WTC11 (cell line): ENCODE measurements around the gene BTBD17. TPM values are rescaled to one million over a fixed set of nuclear protein-coding genes. Genes with fewer than 3 reads are reported as not detected.

Experiments
- ATAC-seq: fragments of 200-7000 bp; cut with Tn5 transposase; 2 replicates; pipeline ENCODE4 v1.10.0; 2021; ENCODE audit warnings: mild to moderate bottlenecking, moderate library complexity
- CTCF ChIA-PET: fragments of 300-600 bp; sonication (Branson Sonifier 250); formaldehyde crosslinking; loops from one replicate; lab custom pipeline; 2021; ENCODE audit warnings: antibody characterized with exemption; lab: Charles Lee
- POLR2A ChIA-PET: fragments of 350-600 bp; sonication (Branson Sonifier 250); formaldehyde crosslinking; loops from one replicate; lab custom pipeline; 2021; ENCODE audit warnings: antibody characterized with exemption; lab: Charles Lee
- DNase-seq: peaks from one replicate; pipeline ENCODE4 v3.0.0; 2021; ENCODE audit warnings: low spot score
- H3K27ac Mint-ChIP-seq: 2 replicates; pipeline ENCODE4 v1.8.0; 2021; ENCODE audit warnings: mixed read lengths
- H3K27me3 Mint-ChIP-seq: 2 replicates; pipeline ENCODE4 v1.8.0; 2021; ENCODE audit warnings: low read depth, mild to moderate bottlenecking, moderate library complexity, mixed read lengths
- H3K36me3 Mint-ChIP-seq: 2 replicates; pipeline ENCODE4 v1.8.0; 2021; ENCODE audit warnings: mixed read lengths
- H3K4me1 Mint-ChIP-seq: 2 replicates; pipeline ENCODE4 v1.8.0; 2022; ENCODE audit warnings: mixed read lengths
- H3K4me3 Mint-ChIP-seq: 2 replicates; pipeline ENCODE4 v1.8.0; 2021; ENCODE audit warnings: mild to moderate bottlenecking, moderate library complexity, mixed read lengths
- H3K9me3 Mint-ChIP-seq: 2 replicates; pipeline ENCODE4 v1.8.0; 2021; ENCODE audit warnings: mixed read lengths
- JUN ChIP-seq: sonication (generic); formaldehyde crosslinking; IDR thresholded peaks from 2 replicates; pipeline ENCODE4 v1.8.0; 2023; ENCODE audit warnings: mild to moderate bottlenecking, missing genetic modification reagents
- NFE2L1 ChIP-seq: sonication (generic); formaldehyde crosslinking; IDR thresholded peaks from 2 replicates; pipeline ENCODE4 v1.8.1; 2023; ENCODE audit warnings: missing genetic modification reagents
- PRRX2 ChIP-seq: fragments of 250-450 bp; sonication (Bioruptor Pico); IDR thresholded peaks from 2 replicates; pipeline ENCODE4 v1.8.0; 2021; ENCODE audit warnings: mild to moderate bottlenecking
- RELA ChIP-seq: sonication (generic); formaldehyde crosslinking; IDR thresholded peaks from 2 replicates; pipeline ENCODE4 v1.8.1; 2022; ENCODE audit warnings: missing genetic modification reagents, mild to moderate bottlenecking, borderline replicate concordance
- RORB ChIP-seq: fragments of 250-450 bp; sonication (Bioruptor Pico); IDR thresholded peaks from 2 replicates; pipeline ENCODE4 v1.9.0; 2021; ENCODE audit warnings: mild to moderate bottlenecking
- SMAD3 ChIP-seq: sonication (generic); formaldehyde crosslinking; IDR thresholded peaks from 2 replicates; pipeline ENCODE4 v1.8.0; 2022; ENCODE audit warnings: missing genetic modification reagents, mild to moderate bottlenecking, borderline replicate concordance
- TEAD1 ChIP-seq: sonication (generic); formaldehyde crosslinking; IDR thresholded peaks from 2 replicates; pipeline ENCODE4 v1.8.0; 2022; ENCODE audit warnings: mild to moderate bottlenecking, missing genetic modification reagents
- TEAD4 ChIP-seq: sonication (generic); formaldehyde crosslinking; IDR thresholded peaks from 2 replicates; pipeline ENCODE4 v1.8.0; 2022; ENCODE audit warnings: mild to moderate bottlenecking, missing genetic modification reagents
- ZNF138 ChIP-seq: sonication (generic); formaldehyde crosslinking; conservative IDR thresholded peaks from 2 replicates; pipeline ENCODE4 v1.8.1; 2022; ENCODE audit warnings: mild to moderate bottlenecking, moderate library complexity, missing genetic modification reagents
- ZNF396 ChIP-seq: fragments of 250-450 bp; sonication (Bioruptor Pico); IDR thresholded peaks from 2 replicates; pipeline ENCODE4 v1.8.0; 2021; ENCODE audit warnings: mild to moderate bottlenecking, moderate library complexity, borderline replicate concordance
- ZNF416 ChIP-seq: fragments of 250-450 bp; sonication (Bioruptor Pico); IDR thresholded peaks from 2 replicates; pipeline ENCODE4 v1.9.0; 2021; ENCODE audit warnings: mild to moderate bottlenecking, inconsistent platforms
- total RNA-seq: library from RNA; stranded (reverse); gene quantifications from 3 replicates; pipeline ENCODE4 v1.2.3, GENCODE V29; 2021
- TF ChIP-seq, protein P1 (sequence below): sonication (generic); formaldehyde crosslinking; IDR thresholded peaks from 2 replicates; pipeline ENCODE4 v1.8.1; 2023; ENCODE audit warnings: mild to moderate bottlenecking, missing genetic modification reagents
- TF ChIP-seq, protein P2 (sequence below): fragments of 250-450 bp; sonication (Bioruptor Pico); IDR thresholded peaks from 2 replicates; pipeline ENCODE4 v1.9.0; 2021; ENCODE audit warnings: mild to moderate bottlenecking
- TF ChIP-seq, protein P3 (sequence below): sonication (generic); formaldehyde crosslinking; IDR thresholded peaks from 2 replicates; pipeline ENCODE4 v1.8.1; 2023; ENCODE audit warnings: mild to moderate bottlenecking, missing genetic modification reagents, borderline replicate concordance
- TF ChIP-seq, protein P4 (sequence below): sonication (generic); formaldehyde crosslinking; IDR thresholded peaks from 2 replicates; pipeline ENCODE4 v1.8.1; 2022; ENCODE audit warnings: mild to moderate bottlenecking, missing genetic modification reagents, moderate library complexity, borderline replicate concordance
- TF ChIP-seq, protein P5 (sequence below): sonication (generic); formaldehyde crosslinking; IDR thresholded peaks from 2 replicates; pipeline ENCODE4 v1.8.1; 2023; ENCODE audit warnings: mild to moderate bottlenecking, missing genetic modification reagents, moderate library complexity
- TF ChIP-seq, protein P6 (sequence below): sonication (generic); formaldehyde crosslinking; IDR thresholded peaks from 2 replicates; pipeline ENCODE4 v1.8.0; 2022; ENCODE audit warnings: missing genetic modification reagents
- TF ChIP-seq, protein P7 (sequence below): sonication (generic); formaldehyde crosslinking; IDR thresholded peaks from 2 replicates; pipeline ENCODE4 v1.8.0; 2023; ENCODE audit warnings: missing genetic modification reagents, mild to moderate bottlenecking, borderline replicate concordance

Gene BTBD17
- total RNA-seq, 1 experiment from 2014 or later = 0.94 TPM

DNA sequence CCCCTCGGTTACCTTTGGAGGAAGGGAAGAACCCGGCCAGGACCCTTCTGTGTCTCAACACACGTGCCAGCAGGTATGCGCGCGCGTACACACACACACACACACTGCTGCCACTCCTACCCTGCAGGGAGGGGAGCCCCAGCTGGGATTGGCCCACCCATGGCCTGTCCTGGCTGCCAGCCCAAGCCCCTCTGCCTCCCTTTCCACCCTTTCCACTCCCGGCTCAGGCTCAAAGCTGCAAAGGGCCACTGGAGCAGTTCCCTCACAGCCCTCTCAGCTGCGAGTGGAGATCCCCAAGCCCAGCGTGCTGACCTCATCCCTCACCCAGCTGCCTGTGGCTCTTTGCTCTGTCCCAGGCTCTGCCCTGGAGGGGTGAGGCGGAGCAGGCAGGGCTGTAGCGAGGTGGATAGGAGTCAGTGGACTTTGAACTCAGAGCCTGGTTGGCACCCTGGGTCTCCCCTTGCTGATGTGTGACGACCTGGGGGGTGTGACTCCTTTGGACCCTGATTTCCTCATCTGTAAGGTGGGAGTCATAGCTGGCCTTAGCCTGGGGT, 21.1 kb downstream of the BTBD17 start (continued):
- TF ChIP-seq, protein P1, sequence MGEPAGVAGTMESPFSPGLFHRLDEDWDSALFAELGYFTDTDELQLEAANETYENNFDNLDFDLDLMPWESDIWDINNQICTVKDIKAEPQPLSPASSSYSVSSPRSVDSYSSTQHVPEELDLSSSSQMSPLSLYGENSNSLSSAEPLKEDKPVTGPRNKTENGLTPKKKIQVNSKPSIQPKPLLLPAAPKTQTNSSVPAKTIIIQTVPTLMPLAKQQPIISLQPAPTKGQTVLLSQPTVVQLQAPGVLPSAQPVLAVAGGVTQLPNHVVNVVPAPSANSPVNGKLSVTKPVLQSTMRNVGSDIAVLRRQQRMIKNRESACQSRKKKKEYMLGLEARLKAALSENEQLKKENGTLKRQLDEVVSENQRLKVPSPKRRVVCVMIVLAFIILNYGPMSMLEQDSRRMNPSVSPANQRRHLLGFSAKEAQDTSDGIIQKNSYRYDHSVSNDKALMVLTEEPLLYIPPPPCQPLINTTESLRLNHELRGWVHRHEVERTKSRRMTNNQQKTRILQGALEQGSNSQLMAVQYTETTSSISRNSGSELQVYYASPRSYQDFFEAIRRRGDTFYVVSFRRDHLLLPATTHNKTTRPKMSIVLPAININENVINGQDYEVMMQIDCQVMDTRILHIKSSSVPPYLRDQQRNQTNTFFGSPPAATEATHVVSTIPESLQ (CRISPR knock-in tag) = no peak
- TF ChIP-seq, protein P2, sequence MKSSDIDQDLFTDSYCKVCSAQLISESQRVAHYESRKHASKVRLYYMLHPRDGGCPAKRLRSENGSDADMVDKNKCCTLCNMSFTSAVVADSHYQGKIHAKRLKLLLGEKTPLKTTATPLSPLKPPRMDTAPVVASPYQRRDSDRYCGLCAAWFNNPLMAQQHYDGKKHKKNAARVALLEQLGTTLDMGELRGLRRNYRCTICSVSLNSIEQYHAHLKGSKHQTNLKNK (CRISPR knock-in tag) = no peak
- TF ChIP-seq PRRX2 (CRISPR knock-in tag) (no peak), TEAD1 (CRISPR knock-in tag) (no peak)
- TF ChIP-seq, protein P3, sequence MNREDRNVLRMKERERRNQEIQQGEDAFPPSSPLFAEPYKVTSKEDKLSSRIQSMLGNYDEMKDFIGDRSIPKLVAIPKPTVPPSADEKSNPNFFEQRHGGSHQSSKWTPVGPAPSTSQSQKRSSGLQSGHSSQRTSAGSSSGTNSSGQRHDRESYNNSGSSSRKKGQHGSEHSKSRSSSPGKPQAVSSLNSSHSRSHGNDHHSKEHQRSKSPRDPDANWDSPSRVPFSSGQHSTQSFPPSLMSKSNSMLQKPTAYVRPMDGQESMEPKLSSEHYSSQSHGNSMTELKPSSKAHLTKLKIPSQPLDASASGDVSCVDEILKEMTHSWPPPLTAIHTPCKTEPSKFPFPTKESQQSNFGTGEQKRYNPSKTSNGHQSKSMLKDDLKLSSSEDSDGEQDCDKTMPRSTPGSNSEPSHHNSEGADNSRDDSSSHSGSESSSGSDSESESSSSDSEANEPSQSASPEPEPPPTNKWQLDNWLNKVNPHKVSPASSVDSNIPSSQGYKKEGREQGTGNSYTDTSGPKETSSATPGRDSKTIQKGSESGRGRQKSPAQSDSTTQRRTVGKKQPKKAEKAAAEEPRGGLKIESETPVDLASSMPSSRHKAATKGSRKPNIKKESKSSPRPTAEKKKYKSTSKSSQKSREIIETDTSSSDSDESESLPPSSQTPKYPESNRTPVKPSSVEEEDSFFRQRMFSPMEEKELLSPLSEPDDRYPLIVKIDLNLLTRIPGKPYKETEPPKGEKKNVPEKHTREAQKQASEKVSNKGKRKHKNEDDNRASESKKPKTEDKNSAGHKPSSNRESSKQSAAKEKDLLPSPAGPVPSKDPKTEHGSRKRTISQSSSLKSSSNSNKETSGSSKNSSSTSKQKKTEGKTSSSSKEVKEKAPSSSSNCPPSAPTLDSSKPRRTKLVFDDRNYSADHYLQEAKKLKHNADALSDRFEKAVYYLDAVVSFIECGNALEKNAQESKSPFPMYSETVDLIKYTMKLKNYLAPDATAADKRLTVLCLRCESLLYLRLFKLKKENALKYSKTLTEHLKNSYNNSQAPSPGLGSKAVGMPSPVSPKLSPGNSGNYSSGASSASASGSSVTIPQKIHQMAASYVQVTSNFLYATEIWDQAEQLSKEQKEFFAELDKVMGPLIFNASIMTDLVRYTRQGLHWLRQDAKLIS = no peak

DNA sequence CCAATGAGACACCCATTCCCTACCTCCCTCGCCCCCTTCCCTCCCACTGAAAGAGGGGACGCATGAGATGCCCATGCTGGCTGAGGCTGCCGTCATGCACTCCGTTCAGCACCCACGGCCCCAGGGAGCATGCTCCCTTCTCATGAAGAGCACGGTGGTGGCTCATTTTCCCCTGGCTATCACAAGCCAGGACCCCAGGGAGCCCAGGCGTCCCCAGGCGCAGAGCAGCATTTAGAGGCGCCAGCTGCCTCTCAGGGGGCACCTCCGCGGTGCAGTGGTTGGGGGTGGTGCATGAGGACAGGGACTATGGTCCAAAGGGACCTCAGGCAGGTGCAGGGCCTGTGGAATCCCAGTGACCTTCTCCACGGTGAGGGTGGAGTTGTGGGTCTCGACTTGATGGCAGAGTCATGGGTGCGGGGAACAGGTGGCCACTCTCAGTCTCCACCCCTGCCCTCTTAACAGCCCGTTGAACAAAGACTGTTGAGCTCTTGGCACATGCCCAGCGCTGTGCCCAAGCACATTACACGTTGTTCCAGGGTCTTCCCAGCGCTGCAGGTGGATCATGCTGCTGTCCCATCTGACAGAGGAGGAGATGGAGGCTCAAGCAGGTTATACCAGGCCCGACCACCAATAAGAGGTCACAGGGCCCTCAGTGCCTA, 22.0 kb downstream of the BTBD17 start:
- no peak for DNase-seq
- Mint-ChIP-seq H3K27me3 (no peaks in the 10 kb centered on the region), H3K9me3 (no peaks in the 10 kb centered on the region), H3K36me3 (no peaks in the 10 kb centered on the region), H3K4me1 (peaks cover 11% of the 10 kb centered on the region), H3K4me3 (no peak overlapping the region), H3K27ac (no peak overlapping the region)
- no peak for ATAC-seq
- ChIA-PET POLR2A (no interaction called here), CTCF (no interaction called here)
- TF ChIP-seq SMAD3 = no peak
- TF ChIP-seq, protein P2 (CRISPR knock-in tag) = no peak
- TF ChIP-seq ZNF396 (CRISPR knock-in tag) = no peak
- no peak for TF ChIP-seq TEAD4
- TF ChIP-seq, protein P4, sequence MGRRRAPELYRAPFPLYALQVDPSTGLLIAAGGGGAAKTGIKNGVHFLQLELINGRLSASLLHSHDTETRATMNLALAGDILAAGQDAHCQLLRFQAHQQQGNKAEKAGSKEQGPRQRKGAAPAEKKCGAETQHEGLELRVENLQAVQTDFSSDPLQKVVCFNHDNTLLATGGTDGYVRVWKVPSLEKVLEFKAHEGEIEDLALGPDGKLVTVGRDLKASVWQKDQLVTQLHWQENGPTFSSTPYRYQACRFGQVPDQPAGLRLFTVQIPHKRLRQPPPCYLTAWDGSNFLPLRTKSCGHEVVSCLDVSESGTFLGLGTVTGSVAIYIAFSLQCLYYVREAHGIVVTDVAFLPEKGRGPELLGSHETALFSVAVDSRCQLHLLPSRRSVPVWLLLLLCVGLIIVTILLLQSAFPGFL (CRISPR knock-in tag) = no peak
- TF ChIP-seq, protein P5, sequence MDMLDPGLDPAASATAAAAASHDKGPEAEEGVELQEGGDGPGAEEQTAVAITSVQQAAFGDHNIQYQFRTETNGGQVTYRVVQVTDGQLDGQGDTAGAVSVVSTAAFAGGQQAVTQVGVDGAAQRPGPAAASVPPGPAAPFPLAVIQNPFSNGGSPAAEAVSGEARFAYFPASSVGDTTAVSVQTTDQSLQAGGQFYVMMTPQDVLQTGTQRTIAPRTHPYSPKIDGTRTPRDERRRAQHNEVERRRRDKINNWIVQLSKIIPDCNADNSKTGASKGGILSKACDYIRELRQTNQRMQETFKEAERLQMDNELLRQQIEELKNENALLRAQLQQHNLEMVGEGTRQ (CRISPR knock-in tag) = no peak
- TF ChIP-seq, protein P6, sequence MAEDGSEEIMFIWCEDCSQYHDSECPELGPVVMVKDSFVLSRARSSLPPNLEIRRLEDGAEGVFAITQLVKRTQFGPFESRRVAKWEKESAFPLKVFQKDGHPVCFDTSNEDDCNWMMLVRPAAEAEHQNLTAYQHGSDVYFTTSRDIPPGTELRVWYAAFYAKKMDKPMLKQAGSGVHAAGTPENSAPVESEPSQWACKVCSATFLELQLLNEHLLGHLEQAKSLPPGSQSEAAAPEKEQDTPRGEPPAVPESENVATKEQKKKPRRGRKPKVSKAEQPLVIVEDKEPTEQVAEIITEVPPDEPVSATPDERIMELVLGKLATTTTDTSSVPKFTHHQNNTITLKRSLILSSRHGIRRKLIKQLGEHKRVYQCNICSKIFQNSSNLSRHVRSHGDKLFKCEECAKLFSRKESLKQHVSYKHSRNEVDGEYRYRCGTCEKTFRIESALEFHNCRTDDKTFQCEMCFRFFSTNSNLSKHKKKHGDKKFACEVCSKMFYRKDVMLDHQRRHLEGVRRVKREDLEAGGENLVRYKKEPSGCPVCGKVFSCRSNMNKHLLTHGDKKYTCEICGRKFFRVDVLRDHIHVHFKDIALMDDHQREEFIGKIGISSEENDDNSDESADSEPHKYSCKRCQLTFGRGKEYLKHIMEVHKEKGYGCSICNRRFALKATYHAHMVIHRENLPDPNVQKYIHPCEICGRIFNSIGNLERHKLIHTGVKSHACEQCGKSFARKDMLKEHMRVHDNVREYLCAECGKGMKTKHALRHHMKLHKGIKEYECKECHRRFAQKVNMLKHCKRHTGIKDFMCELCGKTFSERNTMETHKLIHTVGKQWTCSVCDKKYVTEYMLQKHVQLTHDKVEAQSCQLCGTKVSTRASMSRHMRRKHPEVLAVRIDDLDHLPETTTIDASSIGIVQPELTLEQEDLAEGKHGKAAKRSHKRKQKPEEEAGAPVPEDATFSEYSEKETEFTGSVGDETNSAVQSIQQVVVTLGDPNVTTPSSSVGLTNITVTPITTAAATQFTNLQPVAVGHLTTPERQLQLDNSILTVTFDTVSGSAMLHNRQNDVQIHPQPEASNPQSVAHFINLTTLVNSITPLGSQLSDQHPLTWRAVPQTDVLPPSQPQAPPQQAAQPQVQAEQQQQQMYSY = no peak
- TF ChIP-seq RELA = no peak
- no peak for TF ChIP-seq TEAD1 (CRISPR knock-in tag)
- no peak for TF ChIP-seq ZNF416 (CRISPR knock-in tag)
- no peak for TF ChIP-seq ZNF138 (CRISPR knock-in tag)
- no peak for TF ChIP-seq NFE2L1 (CRISPR knock-in tag)
- TF ChIP-seq RORB = no peak
- TF ChIP-seq, protein P7, sequence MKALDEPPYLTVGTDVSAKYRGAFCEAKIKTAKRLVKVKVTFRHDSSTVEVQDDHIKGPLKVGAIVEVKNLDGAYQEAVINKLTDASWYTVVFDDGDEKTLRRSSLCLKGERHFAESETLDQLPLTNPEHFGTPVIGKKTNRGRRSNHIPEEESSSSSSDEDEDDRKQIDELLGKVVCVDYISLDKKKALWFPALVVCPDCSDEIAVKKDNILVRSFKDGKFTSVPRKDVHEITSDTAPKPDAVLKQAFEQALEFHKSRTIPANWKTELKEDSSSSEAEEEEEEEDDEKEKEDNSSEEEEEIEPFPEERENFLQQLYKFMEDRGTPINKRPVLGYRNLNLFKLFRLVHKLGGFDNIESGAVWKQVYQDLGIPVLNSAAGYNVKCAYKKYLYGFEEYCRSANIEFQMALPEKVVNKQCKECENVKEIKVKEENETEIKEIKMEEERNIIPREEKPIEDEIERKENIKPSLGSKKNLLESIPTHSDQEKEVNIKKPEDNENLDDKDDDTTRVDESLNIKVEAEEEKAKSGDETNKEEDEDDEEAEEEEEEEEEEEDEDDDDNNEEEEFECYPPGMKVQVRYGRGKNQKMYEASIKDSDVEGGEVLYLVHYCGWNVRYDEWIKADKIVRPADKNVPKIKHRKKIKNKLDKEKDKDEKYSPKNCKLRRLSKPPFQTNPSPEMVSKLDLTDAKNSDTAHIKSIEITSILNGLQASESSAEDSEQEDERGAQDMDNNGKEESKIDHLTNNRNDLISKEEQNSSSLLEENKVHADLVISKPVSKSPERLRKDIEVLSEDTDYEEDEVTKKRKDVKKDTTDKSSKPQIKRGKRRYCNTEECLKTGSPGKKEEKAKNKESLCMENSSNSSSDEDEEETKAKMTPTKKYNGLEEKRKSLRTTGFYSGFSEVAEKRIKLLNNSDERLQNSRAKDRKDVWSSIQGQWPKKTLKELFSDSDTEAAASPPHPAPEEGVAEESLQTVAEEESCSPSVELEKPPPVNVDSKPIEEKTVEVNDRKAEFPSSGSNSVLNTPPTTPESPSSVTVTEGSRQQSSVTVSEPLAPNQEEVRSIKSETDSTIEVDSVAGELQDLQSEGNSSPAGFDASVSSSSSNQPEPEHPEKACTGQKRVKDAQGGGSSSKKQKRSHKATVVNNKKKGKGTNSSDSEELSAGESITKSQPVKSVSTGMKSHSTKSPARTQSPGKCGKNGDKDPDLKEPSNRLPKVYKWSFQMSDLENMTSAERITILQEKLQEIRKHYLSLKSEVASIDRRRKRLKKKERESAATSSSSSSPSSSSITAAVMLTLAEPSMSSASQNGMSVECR = no peak
- TF ChIP-seq JUN (CRISPR knock-in tag) = no peak
